Stimulated activated CD4-positive, alpha-beta T cell treated with anti-CD3 and anti-CD28 coated beads, Interleukin-4, amount 100 ng/mL, for 24 hours (primary cell): ENCODE data around the gene DENND1B.
A peak's percentile ranks its signal among the peaks of the same experiment; 100 is the strongest.
"Not testable (repeated sequence)": the region's sequence is repeated elsewhere in the genome, so short reads cannot be mapped to it uniquely, and the experiment has no call there.

ENCODE experiments used
- DNase-seq: peaks from one replicate; pipeline ENCODE4 v3.0.0-alpha.2; 2020

Gene DENND1B

GRCh38 chr1:197783510-197783948 is 8.2 kb upstream of the DENND1B start:
- no peak for DNase-seq

GRCh38 chr1:197782722-197783360 is 7.6 kb upstream of the DENND1B start:
- DNase-seq = no peak

GRCh38 chr1:197781968-197782721 is 6.9 kb upstream of the DENND1B start:
- DNase-seq = no peak

- DNase-seq = no peak
Observed at GRCh38 chr1:197779921-197780320, 4.6 kb upstream of the DENND1B start.

GRCh38 chr1:197778366-197778945 is 3.2 kb upstream of the DENND1B start:
- no peak for DNase-seq

- DNase-seq = peak; percentile 54
Observed at GRCh38 chr1:197776351-197777105, 1.2 kb upstream of the DENND1B start.

GRCh38 chr1:197774466-197775281 is 606 bp downstream of the DENND1B start:
- peak; percentile 65 for DNase-seq

GRCh38 chr1:197773856-197774255 is 1.4 kb downstream of the DENND1B start:
- no peak for DNase-seq

- no peak for DNase-seq
Observed at GRCh38 chr1:197771904-197772556, 3.2 kb downstream of the DENND1B start.

- DNase-seq = no peak
Observed at GRCh38 chr1:197771386-197771785, 3.9 kb downstream of the DENND1B start.

- no peak for DNase-seq
Observed at GRCh38 chr1:197770243-197770642, 5.0 kb downstream of the DENND1B start.

GRCh38 chr1:197769287-197769686 is 6.0 kb downstream of the DENND1B start:
- no peak for DNase-seq

GRCh38 chr1:197768014-197768805 is 7.1 kb downstream of the DENND1B start:
- no peak for DNase-seq

GRCh38 chr1:197763769-197764168 is 11.5 kb downstream of the DENND1B start:
- no peak for DNase-seq

- DNase-seq = no peak
Observed at GRCh38 chr1:197763307-197763706, 12.0 kb downstream of the DENND1B start.

GRCh38 chr1:197761654-197762053 is 13.6 kb downstream of the DENND1B start:
- no peak for DNase-seq

GRCh38 chr1:197755553-197755952 is 19.7 kb downstream of the DENND1B start:
- DNase-seq = not testable (repeated sequence)

- DNase-seq = not testable (repeated sequence)
Observed at GRCh38 chr1:197752652-197753164, 22.6 kb downstream of the DENND1B start.

- no peak for DNase-seq
Observed at GRCh38 chr1:197750366-197750765, 24.9 kb downstream of the DENND1B start.

GRCh38 chr1:197745911-197746310 is 29.4 kb downstream of the DENND1B start:
- no peak for DNase-seq

- DNase-seq = no peak
Observed at GRCh38 chr1:197744979-197745378, 30.3 kb downstream of the DENND1B start.
